SU-DHL-6 (cell line): Measurements from ENCODE around the gene KCNG4.

ENCODE experiments used
- H2AFZ ChIP-seq: fragments of 200-600 bp; sonication (generic); 2 replicates; pipeline ENCODE4 v1.6.1; 2014; ENCODE audit warnings: low read depth, mild to moderate bottlenecking, moderate library complexity, mixed read lengths, antibody characterized with exemption, low read length; ENCODE audit not compliant: severe bottlenecking
- H3F3A ChIP-seq: fragments of 200-600 bp; shearing (Covaris generic); 2 replicates; pipeline ENCODE4 v1.6.0; 2016; ENCODE audit warnings: antibody characterized with exemption, mild to moderate bottlenecking; ENCODE audit not compliant: insufficient read depth
- H3K27ac ChIP-seq: fragments of 200-600 bp; sonication (generic); 2 replicates; pipeline ENCODE4 v1.5.1; 2016; ENCODE audit warnings: low read depth, mild to moderate bottlenecking, low read length, moderate library complexity, mixed read lengths
- H3K27me3 ChIP-seq: fragments of 200-600 bp; sonication (generic), shearing (Covaris generic); 2 replicates; pipeline ENCODE4 v1.6.0; 2014; ENCODE audit warnings: mild to moderate bottlenecking, low read length
- H3K36me3 ChIP-seq: fragments of 200-600 bp; sonication (generic); 2 replicates; pipeline ENCODE4 v1.6.1; 2014; ENCODE audit warnings: mild to moderate bottlenecking, low read length, mixed read lengths
- H3K4me2 ChIP-seq: fragments of 300-600, 200-600 bp; shearing (Covaris generic), sonication (generic); 2 replicates; pipeline ENCODE4 v1.6.0; 2014; ENCODE audit warnings: low read length, low read depth, mild to moderate bottlenecking; ENCODE audit not compliant: poor library complexity, severe bottlenecking
- H3K4me3 ChIP-seq: fragments of 200-600 bp; sonication (generic); 2 replicates; pipeline ENCODE4 v1.5.1; 2014; ENCODE audit warnings: antibody characterized with exemption, low read length, mild to moderate bottlenecking, mixed read lengths; ENCODE audit not compliant: insufficient read depth, poor library complexity, severe bottlenecking
- H3K79me2 ChIP-seq: fragments of 200-600 bp; sonication (generic); 2 replicates; pipeline ENCODE4 v1.6.1; 2014; ENCODE audit warnings: mild to moderate bottlenecking, low read length, moderate library complexity; ENCODE audit not compliant: insufficient read depth
- H3K9ac ChIP-seq: fragments of 200-600 bp; sonication (generic); 2 replicates; pipeline ENCODE4 v1.7.0; 2014; ENCODE audit warnings: mild to moderate bottlenecking, low read length
- H3K9me2 ChIP-seq: fragments of 200-600 bp; sonication (generic); replicated peaks from 2 replicates; pipeline ENCODE4 v1.6.1; 2014; ENCODE audit warnings: low read length; ENCODE audit not compliant: insufficient read depth
- H3K9me3 ChIP-seq: fragments of 200-600 bp; sonication (generic); 2 replicates; pipeline ENCODE4 v1.6.1; 2014; ENCODE audit warnings: low read length, mixed read lengths; ENCODE audit not compliant: insufficient read depth
- H4K20me1 ChIP-seq: fragments of 200-600 bp; sonication (generic); 2 replicates; pipeline ENCODE4 v1.6.1; 2014; ENCODE audit warnings: low read depth, mild to moderate bottlenecking, antibody characterized with exemption, low read length, moderate library complexity, mixed read lengths
- CTCF ChIP-seq: fragments of 200-600 bp; sonication (generic); IDR thresholded peaks from one replicate; pipeline ENCODE4 v1.5.1; 2017; ENCODE audit warnings: antibody characterized with exemption, mild to moderate bottlenecking, low read length, moderate library complexity; ENCODE audit not compliant: insufficient read depth, poor library complexity, severe bottlenecking
- EZH2phosphoT487 ChIP-seq: fragments of 200-600 bp; sonication (generic), shearing (Covaris generic); conservative IDR thresholded peaks from 2 replicates; pipeline ENCODE4 v1.6.1; 2018; ENCODE audit warnings: mild to moderate bottlenecking, antibody characterized with exemption, low read length, moderate library complexity, mixed read lengths

KCNG4 gene

GRCh38 chr16:84182680-84183571 is 56.9 kb downstream of the KCNG4 start:
- Histone ChIP-seq H3K36me3 (no peaks in the 10 kb centered on the region), H3K9me2 (no peaks in the 10 kb centered on the region)
- TF ChIP-seq EZH2phosphoT487, result no peak
- no peak for TF ChIP-seq CTCF

GRCh38 chr16:84182104-84182503 is 57.7 kb downstream of the KCNG4 start:
- Histone ChIP-seq H3K27me3 (no peaks in the 10 kb centered on the region), H3K9ac (no peak overlapping the region), H3K4me3 (no peak overlapping the region), H3K9me3 (no peaks in the 10 kb centered on the region), H3K36me3 (no peaks in the 10 kb centered on the region), H3K27ac (no peak overlapping the region), H3K4me2 (no peak overlapping the region), H3F3A (no peaks in the 10 kb centered on the region), H4K20me1 (no peaks in the 10 kb centered on the region), H3K79me2 (peaks cover 25% of the 10 kb centered on the region), H2AFZ (no peak overlapping the region), H3K9me2 (no peaks in the 10 kb centered on the region)
- no peak for TF ChIP-seq CTCF
- TF ChIP-seq EZH2phosphoT487, result no peak

More at GRCh38 chr16:84182680-84183571, 56.9 kb downstream of the KCNG4 start:
- Histone ChIP-seq H2AFZ (no peak overlapping the region), H3K27ac (no peak overlapping the region), H4K20me1 (no peaks in the 10 kb centered on the region), H3K9ac (no peak overlapping the region), H3K9me3 (no peaks in the 10 kb centered on the region), H3K79me2 (peaks cover 25% of the 10 kb centered on the region), H3K27me3 (no peaks in the 10 kb centered on the region), H3K4me3 (no peak overlapping the region), H3K4me2 (no peak overlapping the region), H3F3A (no peaks in the 10 kb centered on the region)

- Histone ChIP-seq H3K9ac (no peak overlapping the region), H3K4me3 (no peak overlapping the region), H3K27ac (no peak overlapping the region), H4K20me1 (no peaks in the 10 kb centered on the region), H3K9me3 (no peaks in the 10 kb centered on the region), H3K27me3 (no peaks in the 10 kb centered on the region), H3K9me2 (no peaks in the 10 kb centered on the region), H3K4me2 (no peak overlapping the region), H3K79me2 (peaks cover 20% of the 10 kb centered on the region), H3F3A (no peaks in the 10 kb centered on the region), H2AFZ (no peak overlapping the region), H3K36me3 (no peaks in the 10 kb centered on the region)
- TF ChIP-seq CTCF (no peak), EZH2phosphoT487 (no peak)
These were observed 58.5 kb downstream of the KCNG4 start for GRCh38 chr16:84181144-84181915.
